Lung microvascular endothelial cell (primary cell): ENCODE data around the gene ATP8A2. TPM values are rescaled to one million over a fixed set of nuclear protein-coding genes. Genes with fewer than 3 reads are reported as not detected.
A peak's percentile ranks its signal among the peaks of the same experiment; 100 is the strongest.

Experiments
- DNase-seq, 2 donors: peaks; one replicate each; pipeline versions ENCODE4 v3.0.0 to v3.0.0-alpha.2; 2010; ENCODE audit warnings: low read depth in 2 of 2
- total RNA-seq: library from RNA; depleted of rRNA; stranded (reverse); fragments of >200 nt; gene quantifications from 2 replicates; pipeline ENCODE4 v1.2.1, GENCODE V29; 2014

ATP8A2 gene
- total RNA-seq, 1 donor from 2014 or later, result under 0.01 TPM

GRCh38 chr13:26010487-26011207 is 638.9 kb downstream of the ATP8A2 start:
- no peak for DNase-seq

GRCh38 chr13:26011208-26011573 is 639.4 kb downstream of the ATP8A2 start:
- DNase-seq, result no peak

DNA sequence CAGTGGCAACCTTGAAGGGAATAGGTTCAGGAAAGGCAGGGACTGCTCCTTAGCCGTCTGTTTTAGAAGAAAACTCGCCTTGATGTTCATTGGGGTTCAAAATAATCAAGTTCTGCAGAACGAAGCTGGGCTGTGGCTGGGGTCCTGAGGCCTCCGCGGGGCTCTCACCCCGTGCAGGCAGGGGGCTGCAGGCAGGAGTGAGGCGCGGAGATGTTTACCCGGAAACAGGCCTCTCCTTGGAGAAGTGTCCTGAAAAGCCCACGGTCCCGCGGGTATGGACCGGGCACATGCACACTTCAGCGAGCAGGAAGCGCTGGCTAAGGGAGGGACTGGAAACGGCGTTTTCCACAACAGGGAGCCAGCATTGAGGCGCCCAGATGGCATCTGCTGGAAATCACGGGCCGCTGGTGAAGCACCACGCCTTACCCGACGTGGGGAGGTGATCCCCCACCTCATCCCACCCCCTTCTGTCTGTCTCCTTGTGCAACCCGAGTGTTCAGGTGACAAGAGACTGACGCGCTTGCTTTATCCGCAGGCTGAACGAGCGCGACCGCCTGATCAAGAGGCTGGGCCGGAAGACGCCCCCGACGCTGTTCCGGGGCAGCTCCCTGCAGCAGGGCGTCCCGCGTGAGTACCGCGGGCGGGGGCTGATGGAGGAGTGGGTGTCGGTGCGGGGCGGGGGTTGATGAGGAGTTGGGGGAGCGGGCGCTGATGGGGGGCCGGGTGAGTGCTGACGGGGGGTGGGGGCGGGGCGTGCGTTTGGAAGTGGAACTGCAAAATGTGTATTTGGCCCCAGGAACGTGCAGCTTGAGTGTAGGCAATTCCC is 640.4 kb downstream of the ATP8A2 start:
- peak; percentile 8 to 29 for DNase-seq

DNA sequence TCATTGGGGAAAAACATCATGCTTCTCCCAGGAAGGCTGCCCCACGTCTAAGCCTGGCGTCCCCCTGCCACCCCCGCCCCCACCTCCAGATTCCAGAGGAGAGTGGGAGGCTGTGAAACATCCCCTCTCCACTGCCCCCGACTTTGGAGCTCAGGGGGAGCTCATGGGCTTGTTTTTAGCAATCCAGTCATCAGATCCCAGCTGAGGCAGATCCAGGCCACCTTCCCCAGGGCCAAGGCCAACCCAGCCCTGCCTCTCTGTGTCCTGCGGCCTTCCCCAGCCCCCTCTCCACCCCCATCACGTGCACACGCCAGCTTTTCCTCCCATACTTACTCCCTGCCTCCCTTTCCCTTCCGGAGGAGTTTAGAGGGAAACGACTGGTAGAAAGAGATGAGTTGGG is 641.2 kb downstream of the ATP8A2 start:
- no peak for DNase-seq

DNA sequence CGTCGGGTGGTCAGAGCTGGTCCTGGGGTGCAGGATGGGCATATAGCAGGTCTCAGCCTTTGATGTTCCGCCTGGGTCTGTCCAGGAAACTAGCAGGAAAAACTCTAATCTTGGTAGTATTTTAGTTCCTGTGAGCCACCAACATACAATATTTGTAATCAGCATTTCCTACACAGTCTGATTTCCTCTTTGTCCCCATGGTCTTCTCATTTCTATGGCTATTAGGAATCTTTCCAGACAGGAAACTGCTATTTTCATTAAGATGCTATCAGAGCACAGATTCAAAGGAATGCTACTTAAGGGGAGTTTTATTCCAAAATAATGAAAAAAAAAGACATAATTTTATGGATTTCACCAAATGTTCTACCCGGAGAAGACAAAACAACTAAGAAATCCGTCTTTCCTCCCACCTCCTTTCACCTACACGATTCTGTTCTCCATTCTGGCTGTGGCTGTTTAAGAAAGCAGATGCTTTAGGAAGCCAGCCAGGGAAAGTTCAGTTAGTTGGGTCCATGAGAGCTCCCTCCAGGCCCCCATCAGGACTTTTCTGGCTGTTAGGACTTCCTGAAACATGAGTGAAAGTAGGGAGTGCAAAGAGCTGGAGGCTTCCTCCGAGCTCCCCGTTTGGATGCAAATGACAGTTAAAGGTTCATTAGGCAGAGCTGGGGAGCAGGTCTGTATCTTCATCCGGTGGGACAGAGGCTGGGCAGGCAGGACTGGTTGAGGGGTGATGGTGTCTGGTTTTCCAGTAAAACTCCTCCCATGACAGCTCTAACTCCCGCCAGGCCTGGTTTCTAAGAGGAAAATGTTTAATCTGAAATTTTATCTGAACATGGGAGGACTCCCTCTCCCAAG is 643.7 kb downstream of the ATP8A2 start:
- DNase-seq, result peak in 1 of 2 donors; percentile 36

DNA sequence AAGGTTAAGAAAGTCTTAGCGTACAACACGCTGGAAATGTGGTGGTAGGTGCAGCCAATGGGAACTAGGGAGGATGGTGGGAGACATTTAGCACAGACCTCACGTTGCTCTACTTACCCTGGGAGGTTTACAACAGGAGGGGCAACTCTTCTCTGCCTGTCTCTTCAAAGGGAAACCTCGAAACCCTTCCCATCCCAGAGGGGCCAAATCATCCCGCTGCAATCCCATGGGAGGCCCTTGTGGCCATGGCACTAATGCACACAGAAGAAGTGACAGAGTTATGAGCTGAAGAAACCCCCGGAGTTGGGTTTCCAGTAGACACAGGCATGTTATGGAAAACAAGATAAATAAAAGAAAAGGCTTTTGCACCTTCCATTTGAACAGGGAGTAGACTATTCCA is 644.4 kb downstream of the ATP8A2 start:
- DNase-seq, result no peak

GRCh38 chr13:26017196-26017921 is 645.6 kb downstream of the ATP8A2 start:
- DNase-seq, result no peak

- peak in 1 of 2 donors; percentile 79 for DNase-seq
These were observed 646.3 kb downstream of the ATP8A2 start for GRCh38 chr13:26017932-26018665.

DNA sequence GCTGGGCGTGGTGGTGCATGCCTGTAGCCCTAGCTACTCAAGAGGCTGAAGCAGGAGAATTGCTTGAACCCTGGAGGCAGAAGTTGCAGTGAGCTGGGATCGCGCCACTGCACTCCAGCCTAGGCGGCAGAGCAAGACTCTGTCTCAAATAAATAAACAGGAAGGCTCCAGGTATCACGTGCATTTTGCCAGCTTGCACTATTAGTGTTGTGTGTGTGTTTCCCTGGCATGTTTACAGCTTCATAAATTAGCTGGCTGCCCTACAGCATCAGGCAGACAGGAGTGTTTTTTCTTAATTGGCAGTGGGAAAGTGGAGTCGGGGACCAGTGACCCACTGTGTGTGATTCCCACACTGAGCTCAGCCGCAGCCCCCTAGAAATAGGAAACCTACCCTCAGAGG is 647.5 kb downstream of the ATP8A2 start:
- DNase-seq, result no peak

GRCh38 chr13:26019881-26020870 is 648.4 kb downstream of the ATP8A2 start:
- peak; percentile 14 to 92 for DNase-seq

DNA sequence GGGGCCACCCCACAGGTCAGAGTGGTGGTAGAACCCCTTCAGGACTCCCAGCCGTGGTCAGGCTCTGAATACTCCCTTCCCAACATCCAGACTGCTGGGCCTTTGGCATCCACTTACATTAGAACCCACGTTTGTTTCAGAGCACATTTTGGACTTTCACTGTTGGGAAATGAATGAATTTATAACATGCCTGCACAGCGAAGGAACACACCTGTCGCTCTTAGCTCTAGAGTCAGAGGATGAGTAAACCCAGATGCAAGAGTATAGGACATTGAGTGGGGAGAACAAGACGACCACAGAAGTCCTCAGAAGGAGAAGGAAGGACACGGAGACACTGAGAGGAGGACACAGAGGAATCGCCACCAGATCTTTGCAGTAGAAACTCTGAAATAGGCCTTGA is 649.1 kb downstream of the ATP8A2 start:
- DNase-seq, result no peak

DNA sequence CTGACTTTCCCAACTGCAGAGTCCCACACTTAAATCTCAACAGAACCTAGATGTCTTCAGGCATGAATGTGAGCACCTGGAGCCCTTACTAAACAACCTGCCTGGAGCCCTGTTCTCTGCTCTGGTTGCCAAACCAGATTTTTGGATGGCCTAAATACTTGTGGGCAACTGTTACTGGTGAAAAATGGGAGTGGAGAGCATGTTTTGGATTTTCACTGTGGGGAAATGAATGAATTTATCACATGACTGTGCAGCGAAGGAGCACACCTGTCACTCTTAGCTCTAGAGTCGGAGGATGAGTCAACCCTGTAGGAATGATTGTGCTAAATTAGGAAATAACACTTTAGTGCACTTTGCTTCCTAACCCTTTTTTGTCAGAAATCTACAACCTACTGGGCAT is 649.7 kb downstream of the ATP8A2 start:
- DNase-seq, result no peak

DNA sequence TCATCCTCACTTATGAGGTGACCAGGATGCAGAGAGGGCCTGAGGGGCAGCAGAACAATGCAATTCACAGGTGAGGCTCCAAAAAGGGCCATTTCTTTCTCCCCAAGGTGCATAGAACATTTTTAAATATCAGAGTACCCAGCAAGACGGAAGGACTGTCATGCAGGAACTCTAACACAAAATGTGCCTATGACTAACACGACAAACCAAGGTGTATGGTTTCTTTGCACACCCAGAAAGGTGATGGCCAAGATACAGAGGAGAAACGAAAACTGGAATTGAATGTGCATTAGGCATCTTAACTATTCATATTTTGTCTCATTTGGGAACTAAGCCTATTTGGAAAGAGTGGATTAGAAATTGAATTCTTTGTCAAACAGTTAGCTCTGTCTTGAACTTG is 650.2 kb downstream of the ATP8A2 start:
- no peak for DNase-seq

DNA sequence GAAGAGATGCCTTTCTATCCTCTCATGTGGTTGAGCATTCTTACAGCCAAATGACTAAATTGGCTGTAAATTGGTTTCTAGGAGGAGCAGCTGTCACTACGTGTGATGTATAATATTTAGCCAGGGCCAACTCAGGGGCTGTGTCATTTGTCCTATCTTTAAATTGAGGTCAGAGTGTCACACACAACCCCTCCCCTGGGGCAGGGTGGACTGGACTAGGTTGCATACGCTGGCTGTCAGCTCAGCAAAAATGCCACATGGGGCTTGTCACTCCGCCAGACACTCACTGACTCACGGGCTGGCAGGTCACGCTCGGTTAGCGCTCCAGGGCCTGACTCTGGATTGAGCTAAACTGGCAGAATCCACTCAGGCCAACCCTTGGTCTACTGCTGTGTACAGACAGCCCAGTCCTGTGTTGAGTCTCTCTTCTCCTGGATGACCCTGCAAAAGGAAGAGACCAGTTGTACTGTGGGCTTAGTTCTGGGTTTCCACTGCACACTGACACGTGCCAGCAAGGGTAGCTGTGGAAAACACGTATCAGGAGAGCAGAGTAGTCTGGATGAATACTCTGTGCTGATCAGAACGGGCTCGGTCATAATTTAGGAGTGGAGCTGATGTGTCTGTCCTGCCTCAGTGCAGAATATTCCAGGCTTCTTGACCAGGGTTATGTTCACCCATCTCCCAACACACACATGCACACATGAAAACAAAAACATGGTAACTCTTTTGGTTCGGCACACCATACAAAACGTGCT is 650.9 kb downstream of the ATP8A2 start:
- peak; percentile 51 to 55 for DNase-seq

GRCh38 chr13:26024558-26024957 is 652.8 kb downstream of the ATP8A2 start:
- no peak for DNase-seq

DNA sequence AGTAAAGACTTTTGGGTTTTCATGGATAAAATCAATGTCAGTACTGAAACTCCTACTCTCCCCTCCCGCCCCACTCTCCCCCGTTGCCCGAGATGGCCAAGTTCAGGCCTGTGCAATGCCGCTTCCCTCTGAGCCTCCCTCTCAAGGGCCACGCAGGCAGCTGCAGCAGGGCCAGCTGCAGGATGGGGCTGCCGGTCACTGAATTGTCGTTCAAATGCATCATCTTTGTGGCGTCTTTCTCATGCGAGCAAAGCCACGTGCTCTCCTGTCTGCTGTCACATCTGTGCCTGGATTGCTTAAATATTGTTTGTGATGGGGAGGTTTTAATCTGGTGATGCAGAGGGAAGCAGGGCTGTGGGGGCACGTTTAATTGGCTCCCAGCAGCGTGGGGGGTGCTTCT is 653.4 kb downstream of the ATP8A2 start:
- DNase-seq, result no peak

- no peak for DNase-seq
These were observed 654.0 kb downstream of the ATP8A2 start for GRCh38 chr13:26025771-26026170.

DNA sequence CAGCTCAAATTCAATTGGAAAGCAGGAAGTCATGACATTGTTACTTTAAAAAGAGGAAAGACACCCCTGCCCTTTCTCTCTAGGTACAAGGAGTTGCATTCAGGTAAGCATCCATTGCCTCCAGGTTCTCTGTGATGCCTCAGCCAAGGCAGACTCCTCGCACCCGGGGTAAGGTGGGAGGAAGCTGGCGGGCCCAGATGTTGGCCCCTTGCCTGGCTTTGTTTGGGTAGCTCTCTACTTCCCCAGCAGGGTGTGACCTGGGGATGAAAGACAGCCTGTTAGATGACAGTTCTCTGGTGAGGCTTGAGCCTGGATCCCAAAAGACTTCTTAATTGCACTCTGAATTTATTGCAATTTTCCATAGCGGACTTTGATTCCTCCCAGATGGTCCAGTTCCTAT is 654.4 kb downstream of the ATP8A2 start:
- no peak for DNase-seq
